Loucy (cell line): ENCODE data around the gene DPF3.

Experiments used
- CTCF ChIP-seq: fragments of 200-600 bp; sonication (generic); conservative IDR thresholded peaks from 2 replicates; pipeline ENCODE4 v1.5.1; 2014; ENCODE audit warnings: mild to moderate bottlenecking, antibody characterized with exemption, low read length
- EZH2phosphoT487 ChIP-seq: fragments of 200-600 bp; IDR thresholded peaks from 2 replicates; pipeline ENCODE4 v1.6.1; 2018; ENCODE audit warnings: antibody characterized with exemption, mild to moderate bottlenecking, moderate library complexity, borderline replicate concordance

- TF ChIP-seq CTCF (no peak), EZH2phosphoT487 (no peak)
Measured at GRCh38 chr14:72916174-72916573, 22.3 kb upstream of the DPF3 start.
